PC-9 (cell line): ENCODE data around the gene PRKD1.

Source experiments
- CTCF ChIP-seq: fragments of 200-600 bp; sonication (generic); conservative IDR thresholded peaks from 2 replicates; pipeline ENCODE4 v1.6.1; 2017; ENCODE audit warnings: mixed run types, antibody characterized with exemption, mild to moderate bottlenecking, moderate library complexity
- EZH2 ChIP-seq: fragments of 200-600 bp; sonication (generic); IDR thresholded peaks from 2 replicates; pipeline ENCODE4 v1.8.0; 2017; ENCODE audit warnings: antibody characterized with exemption, low read depth

GRCh38 chr14:29712601-29713000 lies 215.0 kb downstream of the PRKD1 start:
- TF ChIP-seq CTCF, result no peak
- no peak for TF ChIP-seq EZH2
